Common myeloid progenitor, CD34-positive (primary cell): ENCODE results near the gene FRY.

Experiments
- CTCF ChIA-PET: fragments of 350-600 bp; sonication (Branson Sonifier 250); formaldehyde crosslinking; loops from one replicate; lab custom pipeline; 2021; ENCODE audit warnings: antibody characterized with exemption; lab: Charles Lee
- POLR2A ChIA-PET: fragments of 350-600 bp; sonication (Branson Sonifier 250); formaldehyde crosslinking; loops from one replicate; lab custom pipeline; 2021; ENCODE audit warnings: antibody characterized with exemption; lab: Charles Lee
- DNase-seq, 3 donors: peaks; one replicate each; pipeline versions ENCODE4 v3.0.0 to v3.0.0-alpha.2; 2013
- H3K27ac ChIP-seq, 2 experiments: 1 replicate in 1 of 2; 2 replicates in 1 of 2; pipeline ENCODE4 v1.7.0; 2013; ENCODE audit warnings: inconsistent platforms in 2 of 2, low read length in 2 of 2, mild to moderate bottlenecking in 2 of 2, low read depth in 1 of 2, moderate library complexity in 1 of 2; ENCODE audit not compliant: severe bottlenecking in 2 of 2, insufficient read depth in 1 of 2, poor library complexity in 1 of 2
- H3K27me3 ChIP-seq, 5 experiments: replicated peaks in 2 of 5; 1 replicate in 3 of 5; 2 replicates in 2 of 5; pipeline versions ENCODE4 v1.6.1 to v1.7.0; 2013; ENCODE audit warnings: low read length in 4 of 5, mild to moderate bottlenecking in 2 of 5, moderate library complexity in 2 of 5, inconsistent platforms in 1 of 5; ENCODE audit not compliant: insufficient read depth in 5 of 5, control insufficient read depth in 4 of 5
- H3K36me3 ChIP-seq, 4 experiments: 1 replicate in 2 of 4; 2 replicates in 2 of 4; pipeline versions ENCODE4 v1.6.1 to v1.7.0; 2013; ENCODE audit warnings: low read length in 3 of 4, control low read depth in 1 of 4, mild to moderate bottlenecking in 1 of 4; ENCODE audit not compliant: control insufficient read depth in 4 of 4, insufficient read depth in 4 of 4
- H3K4me1 ChIP-seq, 4 experiments: 1 replicate in 3 of 4; 2 replicates in 1 of 4; pipeline versions ENCODE4 v1.6.1 to v1.7.1; 2013; ENCODE audit warnings: low read length in 3 of 4, mild to moderate bottlenecking in 3 of 4, control low read depth in 1 of 4, inconsistent platforms in 1 of 4, moderate library complexity in 1 of 4; ENCODE audit not compliant: control insufficient read depth in 4 of 4, insufficient read depth in 4 of 4; ENCODE audit errors: control extremely low read depth in 1 of 4
- H3K4me3 ChIP-seq, 7 experiments: 1 replicate in 4 of 7; 2 replicates in 3 of 7; pipeline versions ENCODE4 v1.5.1 to v1.7.0; 2013; ENCODE audit warnings: mild to moderate bottlenecking in 7 of 7, low read length in 6 of 7, moderate library complexity in 6 of 7, inconsistent platforms in 2 of 7, low read depth in 2 of 7, control low read depth in 1 of 7; ENCODE audit not compliant: insufficient read depth in 4 of 7, control insufficient read depth in 1 of 7; ENCODE audit errors: extremely low read depth in 1 of 7
- H3K9me3 ChIP-seq, 5 experiments: 1 replicate in 4 of 5; 2 replicates in 1 of 5; pipeline versions ENCODE4 v1.6.1 to v1.7.1; 2013; ENCODE audit warnings: low read length in 4 of 5, mild to moderate bottlenecking in 2 of 5, inconsistent platforms in 1 of 5, low read depth in 1 of 5, moderate library complexity in 1 of 5; ENCODE audit not compliant: control insufficient read depth in 4 of 5, insufficient read depth in 2 of 5; ENCODE audit errors: control extremely low read depth in 1 of 5
- WGBS: methylation state at CpG from one replicate; pipeline ENCODE4 v1.1.5; 2013; ENCODE audit not compliant: insufficient coverage; 5-methylcytosine and 5-hydroxymethylcytosine counted together

The FRY gene

GRCh38 chr13:32199168-32199567 lies 167.6 kb downstream of the FRY start:
- peaks cover 0 to 31% (median 8%) of the 10 kb centered on the region in 4 experiments for H3K36me3 ChIP-seq
- CTCF ChIA-PET: no interaction called here
- H3K9me3 ChIP-seq: no peaks in the 10 kb centered on the region
- H3K27me3 ChIP-seq: no peaks in the 10 kb centered on the region
- no peak for DNase-seq
- no peak overlapping the region for H3K27ac ChIP-seq
- H3K4me1 ChIP-seq: no peaks in the 10 kb centered on the region
- no peak overlapping the region for H3K4me3 ChIP-seq
- POLR2A ChIA-PET: no interaction called here
- WGBS: 88% methylated on average over 1 of the region's 1 CpG

GRCh38 chr13:32200741-32201140 lies 169.2 kb downstream of the FRY start:
- ChIA-PET CTCF (no interaction called here), POLR2A (no interaction called here)
- 92% methylated on average over 2 of the region's 2 CpGs for WGBS
- DNase-seq: no peak
- Histone ChIP-seq H3K36me3 (peaks cover 0 to 36% (median 9%) of the 10 kb centered on the region in 4 experiments), H3K27me3 (no peaks in the 10 kb centered on the region), H3K4me3 (no peak overlapping the region), H3K9me3 (no peaks in the 10 kb centered on the region), H3K27ac (no peak overlapping the region), H3K4me1 (no peaks in the 10 kb centered on the region)

GRCh38 chr13:32201809-32202208 lies 170.2 kb downstream of the FRY start:
- no CpG with 5 or more reads among the region's 4 CpGs for WGBS

GRCh38 chr13:32202268-32202667 lies 170.7 kb downstream of the FRY start:
- Histone ChIP-seq H3K4me1 (no peaks in the 10 kb centered on the region), H3K36me3 (peaks cover 0 to 39% (median 9%) of the 10 kb centered on the region in 4 experiments), H3K27ac (no peak overlapping the region), H3K4me3 (no peak overlapping the region), H3K9me3 (no peaks in the 10 kb centered on the region), H3K27me3 (no peaks in the 10 kb centered on the region)
- no peak for DNase-seq
- 96% methylated on average over 4 of the region's 6 CpGs for WGBS
- POLR2A ChIA-PET: no interaction called here
- CTCF ChIA-PET: interaction anchor here (1.1 kb wide), 1 partner anchor 129 kb away, joined by 3 read pairs; no protein-coding TSS in a partner anchor

More at GRCh38 chr13:32201809-32202208, 170.2 kb downstream of the FRY start:
- ChIA-PET POLR2A (no interaction called here), CTCF (interaction anchor here (1.1 kb wide), 1 partner anchor 129 kb away, joined by 3 read pairs; no protein-coding TSS in a partner anchor)
- Histone ChIP-seq H3K36me3 (peaks cover 0 to 39% (median 9%) of the 10 kb centered on the region in 4 experiments), H3K27ac (no peak overlapping the region), H3K9me3 (no peaks in the 10 kb centered on the region), H3K4me1 (no peaks in the 10 kb centered on the region), H3K27me3 (no peaks in the 10 kb centered on the region), H3K4me3 (no peak overlapping the region)
- DNase-seq: no peak

GRCh38 chr13:32203221-32203620 lies 171.6 kb downstream of the FRY start:
- no peaks in the 10 kb centered on the region for H3K4me1 ChIP-seq
- CTCF ChIA-PET: interaction anchor here (1.0 kb wide), 1 partner anchor 13 kb away, joined by 3 read pairs; no protein-coding TSS in a partner anchor
- POLR2A ChIA-PET: no interaction called here

GRCh38 chr13:32203736-32204135 lies 172.2 kb downstream of the FRY start:
- ChIA-PET CTCF (interaction anchor here (1.0 to 1.1 kb wide), 2 partner anchors 12 kb away, joined by 3 to 4 read pairs; no protein-coding TSS in a partner anchor), POLR2A (no interaction called here)
- no peaks in the 10 kb centered on the region for H3K9me3 ChIP-seq
- no peak for DNase-seq
- no peak overlapping the region for H3K27ac ChIP-seq
- H3K36me3 ChIP-seq: peaks cover 0 to 44% (median 14%) of the 10 kb centered on the region in 4 experiments
- no peaks in the 10 kb centered on the region for H3K4me1 ChIP-seq
- WGBS: 100% methylated on average over 1 of the region's 1 CpG
- no peaks in the 10 kb centered on the region for H3K27me3 ChIP-seq
- no peak overlapping the region for H3K4me3 ChIP-seq

More at GRCh38 chr13:32203221-32203620, 171.6 kb downstream of the FRY start:
- Histone ChIP-seq H3K36me3 (peaks cover 0 to 44% (median 12%) of the 10 kb centered on the region in 4 experiments), H3K27ac (no peak overlapping the region), H3K27me3 (no peaks in the 10 kb centered on the region), H3K9me3 (no peaks in the 10 kb centered on the region), H3K4me3 (no peak overlapping the region)
- DNase-seq: no peak
- 99% methylated on average over 5 of the region's 5 CpGs for WGBS

- WGBS: 98% methylated on average over 4 of the region's 4 CpGs
- Histone ChIP-seq H3K27me3 (no peaks in the 10 kb centered on the region), H3K36me3 (peaks cover 0 to 62% (median 16%) of the 10 kb centered on the region in 4 experiments), H3K9me3 (no peaks in the 10 kb centered on the region), H3K4me3 (no peak overlapping the region), H3K27ac (no peak overlapping the region), H3K4me1 (no peaks in the 10 kb centered on the region)
- peak in 1 of 3 donors; percentile 8 for DNase-seq
- CTCF ChIA-PET: interaction anchor here (0.9 to 1.1 kb wide), 2 partner anchors 40 to 176 kb away, joined by 3 to 4 read pairs; no protein-coding TSS in a partner anchor
- POLR2A ChIA-PET: no interaction called here
These were observed 174.0 kb downstream of the FRY start for GRCh38 chr13:32205431-32206096.
